Fibroblast of gingiva (primary cell): ENCODE data around the gene CIT.
"Not testable (repeated sequence)": the region's sequence is repeated elsewhere in the genome, so short reads cannot be mapped to it uniquely, and the experiment has no call there.

Experiments
- DNase-seq: peaks from one replicate; pipeline ENCODE4 v3.0.0-alpha.2; 2011; ENCODE audit warnings: low read depth

Gene CIT, protein sequence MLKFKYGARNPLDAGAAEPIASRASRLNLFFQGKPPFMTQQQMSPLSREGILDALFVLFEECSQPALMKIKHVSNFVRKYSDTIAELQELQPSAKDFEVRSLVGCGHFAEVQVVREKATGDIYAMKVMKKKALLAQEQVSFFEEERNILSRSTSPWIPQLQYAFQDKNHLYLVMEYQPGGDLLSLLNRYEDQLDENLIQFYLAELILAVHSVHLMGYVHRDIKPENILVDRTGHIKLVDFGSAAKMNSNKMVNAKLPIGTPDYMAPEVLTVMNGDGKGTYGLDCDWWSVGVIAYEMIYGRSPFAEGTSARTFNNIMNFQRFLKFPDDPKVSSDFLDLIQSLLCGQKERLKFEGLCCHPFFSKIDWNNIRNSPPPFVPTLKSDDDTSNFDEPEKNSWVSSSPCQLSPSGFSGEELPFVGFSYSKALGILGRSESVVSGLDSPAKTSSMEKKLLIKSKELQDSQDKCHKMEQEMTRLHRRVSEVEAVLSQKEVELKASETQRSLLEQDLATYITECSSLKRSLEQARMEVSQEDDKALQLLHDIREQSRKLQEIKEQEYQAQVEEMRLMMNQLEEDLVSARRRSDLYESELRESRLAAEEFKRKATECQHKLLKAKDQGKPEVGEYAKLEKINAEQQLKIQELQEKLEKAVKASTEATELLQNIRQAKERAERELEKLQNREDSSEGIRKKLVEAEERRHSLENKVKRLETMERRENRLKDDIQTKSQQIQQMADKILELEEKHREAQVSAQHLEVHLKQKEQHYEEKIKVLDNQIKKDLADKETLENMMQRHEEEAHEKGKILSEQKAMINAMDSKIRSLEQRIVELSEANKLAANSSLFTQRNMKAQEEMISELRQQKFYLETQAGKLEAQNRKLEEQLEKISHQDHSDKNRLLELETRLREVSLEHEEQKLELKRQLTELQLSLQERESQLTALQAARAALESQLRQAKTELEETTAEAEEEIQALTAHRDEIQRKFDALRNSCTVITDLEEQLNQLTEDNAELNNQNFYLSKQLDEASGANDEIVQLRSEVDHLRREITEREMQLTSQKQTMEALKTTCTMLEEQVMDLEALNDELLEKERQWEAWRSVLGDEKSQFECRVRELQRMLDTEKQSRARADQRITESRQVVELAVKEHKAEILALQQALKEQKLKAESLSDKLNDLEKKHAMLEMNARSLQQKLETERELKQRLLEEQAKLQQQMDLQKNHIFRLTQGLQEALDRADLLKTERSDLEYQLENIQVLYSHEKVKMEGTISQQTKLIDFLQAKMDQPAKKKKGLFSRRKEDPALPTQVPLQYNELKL (N-terminal part only)

DNA sequence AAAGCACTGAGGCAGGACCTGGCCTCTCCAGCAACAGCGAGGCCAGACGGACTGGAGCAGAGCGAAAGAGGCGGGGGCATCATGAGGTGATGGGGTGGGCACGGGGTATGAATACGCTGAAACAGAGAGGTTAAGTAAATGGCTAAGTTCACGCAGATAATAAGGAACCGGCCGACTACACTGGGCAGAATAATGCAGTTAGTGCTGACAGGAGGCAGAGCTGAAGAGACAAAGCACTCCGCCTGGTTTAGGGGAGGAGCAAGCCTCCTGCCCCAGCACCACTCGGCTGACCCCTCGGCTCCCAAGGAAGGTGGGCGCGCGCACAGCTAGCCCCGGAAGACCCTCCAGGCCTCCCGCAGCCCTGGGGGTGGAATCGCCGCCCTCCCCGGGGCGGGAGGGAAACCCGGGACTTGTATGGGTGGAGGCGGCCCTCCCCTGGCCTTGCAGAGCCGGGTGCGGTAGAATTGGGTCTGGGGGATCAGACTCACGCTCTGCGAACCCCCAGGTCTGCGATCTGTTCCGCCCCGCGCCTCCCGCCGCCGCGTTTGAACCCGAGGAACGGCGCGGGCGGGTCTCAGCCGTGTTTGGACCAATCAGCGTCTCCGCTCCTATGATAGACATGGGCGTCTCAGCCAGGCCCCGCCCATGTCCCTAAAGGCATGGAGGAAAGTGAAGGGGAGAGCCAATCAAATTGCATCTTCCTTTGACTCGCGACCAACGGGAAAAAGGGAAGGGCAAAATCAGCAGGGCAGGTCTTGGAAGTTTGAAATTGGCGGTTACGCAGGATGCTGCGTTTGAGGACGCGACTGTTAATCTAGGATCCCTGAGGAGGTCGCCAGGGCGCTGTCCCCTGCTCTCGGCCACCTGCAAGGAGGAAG, at the start of gene CIT:
TSS of gene CIT (minus strand) at position 560 of the 878 bp plus-strand sequence. CDS start 1,152 bp downstream, outside the sequence.
- peak; percentile 91 for DNase-seq

DNA sequence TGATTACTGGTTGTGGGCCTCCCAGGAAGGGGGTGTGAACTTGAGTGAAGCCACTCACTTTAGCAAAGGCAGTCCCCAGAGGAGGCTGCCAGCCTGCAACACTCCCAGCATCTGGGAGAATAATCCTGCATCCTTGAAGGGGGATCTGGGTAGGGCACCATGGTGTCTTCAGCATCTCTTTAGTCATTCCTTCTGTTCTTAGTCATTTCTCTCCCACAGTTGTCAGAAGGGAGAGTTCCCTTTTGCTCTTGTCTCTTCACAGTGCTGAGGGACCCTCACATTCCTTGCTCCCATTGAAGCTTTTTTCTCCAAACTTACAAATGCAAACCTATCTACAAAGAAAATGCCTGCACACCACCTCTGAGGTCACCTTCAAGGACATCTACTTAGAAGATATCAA, 48.1 kb upstream of the CIT start:
- no peak for DNase-seq

DNA sequence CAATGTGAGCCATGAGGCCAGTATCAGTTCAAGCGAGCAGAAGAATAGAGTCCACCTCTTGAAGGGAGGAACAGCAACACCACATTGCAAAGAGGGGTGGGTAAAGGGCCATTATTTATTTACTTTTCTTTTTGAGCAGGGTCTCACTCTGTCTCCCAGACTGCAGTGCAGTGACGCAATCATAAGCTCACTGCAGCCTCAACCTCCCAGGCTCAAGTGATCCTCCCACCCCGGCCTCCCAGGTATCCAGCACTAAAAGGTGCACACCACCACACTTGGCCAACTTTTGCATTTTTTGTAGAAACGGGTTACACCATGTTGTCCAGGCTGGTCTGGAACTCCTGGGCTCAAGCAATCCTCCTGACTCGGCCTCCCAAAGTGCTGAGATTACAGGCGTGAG, 42.9 kb upstream of the CIT start:
- DNase-seq, result no peak

DNA sequence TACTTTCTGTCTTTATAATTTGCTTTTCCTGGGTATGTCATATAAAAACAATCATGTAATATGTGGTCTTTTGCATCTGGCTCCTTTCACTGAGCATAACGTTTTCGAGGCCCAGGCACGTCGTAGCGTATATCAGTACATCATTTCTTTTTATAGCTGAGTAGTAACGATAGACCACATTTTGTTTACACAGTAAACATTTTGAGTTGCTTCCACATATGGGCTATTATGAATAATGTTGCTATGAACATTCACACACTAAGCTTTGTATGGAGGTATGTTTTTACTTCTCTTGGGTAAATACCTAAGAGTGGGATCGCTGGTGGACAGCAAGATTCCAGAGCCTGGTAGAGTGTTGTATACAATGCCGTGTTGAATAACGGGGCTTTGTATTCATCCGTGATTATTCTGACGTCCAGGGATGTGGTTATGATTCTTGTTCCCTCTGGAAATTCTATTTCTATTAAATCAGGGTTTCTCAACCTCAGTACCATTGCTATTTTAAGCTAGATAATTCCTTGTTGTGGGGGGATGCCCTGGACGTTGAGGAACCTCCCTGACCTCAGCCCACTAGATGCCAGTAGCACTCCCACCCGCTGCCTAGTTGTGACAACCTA, 38.9 kb upstream of the CIT start:
- DNase-seq, result no peak

DNA sequence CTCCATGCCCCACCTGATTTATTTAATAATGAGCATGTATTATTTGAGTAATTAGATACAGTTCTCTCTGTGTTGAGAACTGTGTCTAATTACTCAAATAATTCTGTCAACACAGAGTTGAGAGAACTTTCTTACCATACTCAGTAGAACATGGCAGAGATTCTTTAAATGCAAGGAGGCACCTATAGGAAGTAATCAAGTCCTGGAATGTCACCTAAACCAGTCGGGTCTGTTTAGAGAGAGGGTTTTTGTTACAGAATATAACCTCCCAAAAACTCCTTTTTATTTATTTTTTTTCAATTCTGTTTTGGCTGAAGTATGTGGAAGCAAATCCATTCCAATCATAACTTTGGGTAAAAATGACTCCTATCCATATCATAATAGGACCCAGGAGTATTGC, 37.5 kb upstream of the CIT start:
- no peak for DNase-seq

DNA sequence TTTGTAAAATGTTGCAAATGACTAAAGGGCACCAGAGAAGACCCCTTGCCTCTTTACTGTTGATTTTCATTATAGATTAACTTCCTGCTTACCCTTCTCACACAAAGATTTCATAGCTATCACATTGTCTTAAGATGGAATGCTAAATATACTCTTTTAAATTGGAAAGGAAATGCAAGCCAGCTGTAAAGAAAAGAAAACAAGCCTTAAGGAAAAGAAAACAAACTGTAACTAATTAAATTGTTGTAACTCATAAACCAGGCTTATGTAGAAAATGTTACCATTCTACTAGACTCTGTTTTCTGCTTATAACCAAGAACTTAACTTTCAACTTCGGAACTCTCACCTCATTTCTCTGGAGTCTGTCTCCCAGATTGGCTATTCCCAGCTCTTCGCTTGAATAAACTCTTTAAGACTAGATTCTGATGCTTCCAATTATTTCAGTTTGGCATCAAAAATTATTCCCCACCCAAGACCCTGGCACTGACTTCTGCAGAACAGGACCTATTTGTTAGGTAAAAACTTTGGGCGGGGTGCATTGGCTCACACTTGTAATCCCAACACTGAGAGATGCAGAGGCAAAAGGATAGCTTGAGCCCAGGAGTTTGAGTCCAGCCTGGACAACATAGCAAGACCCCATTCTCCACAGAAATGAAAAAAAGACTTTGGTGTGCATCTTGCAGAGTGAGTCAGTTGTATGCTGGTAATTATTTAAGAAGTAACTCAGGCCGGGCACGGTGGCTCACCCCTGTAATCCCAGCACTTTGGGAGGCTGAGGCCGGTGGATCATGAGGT, 36.6 kb upstream of the CIT start:
- DNase-seq, result peak; percentile 13

DNA sequence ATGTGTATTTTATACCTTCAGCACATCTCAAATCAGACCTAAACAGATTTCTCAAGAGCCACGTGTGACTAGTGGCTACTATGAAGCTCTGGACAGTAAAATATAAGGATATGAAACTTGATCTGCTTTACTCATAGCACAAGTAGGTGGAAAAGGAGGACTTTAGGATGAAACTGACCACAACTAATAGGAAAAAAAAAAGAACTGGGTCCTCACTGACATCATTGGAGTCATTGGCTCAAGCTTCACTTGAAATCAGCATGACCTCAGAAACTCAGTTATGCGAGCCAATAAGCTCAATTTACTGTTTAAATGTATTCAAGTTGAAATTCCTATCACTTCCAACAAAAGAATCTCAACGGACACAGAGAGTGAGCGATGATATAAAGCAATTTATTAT, 34.1 kb upstream of the CIT start:
- DNase-seq, result peak; percentile 57

DNA sequence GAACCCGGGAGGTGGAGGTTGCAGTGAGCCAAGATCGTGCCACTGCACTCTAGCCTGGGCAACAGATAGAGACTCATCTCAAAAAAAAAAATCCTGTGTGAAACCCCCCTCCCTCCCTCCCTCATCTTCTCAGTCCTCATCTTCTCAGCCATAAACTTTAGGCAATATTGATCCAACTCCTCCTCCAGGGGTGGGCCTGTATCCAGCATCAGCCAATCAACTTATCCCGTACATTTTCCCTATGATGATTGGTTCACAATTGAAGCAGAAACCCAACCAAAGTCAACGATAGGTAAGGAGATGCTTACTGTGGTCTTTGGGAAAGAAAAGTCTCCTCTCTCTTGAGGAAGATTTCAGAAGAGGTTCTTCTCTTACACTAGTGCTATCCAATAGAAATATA, 33.5 kb upstream of the CIT start:
- no peak for DNase-seq

DNA sequence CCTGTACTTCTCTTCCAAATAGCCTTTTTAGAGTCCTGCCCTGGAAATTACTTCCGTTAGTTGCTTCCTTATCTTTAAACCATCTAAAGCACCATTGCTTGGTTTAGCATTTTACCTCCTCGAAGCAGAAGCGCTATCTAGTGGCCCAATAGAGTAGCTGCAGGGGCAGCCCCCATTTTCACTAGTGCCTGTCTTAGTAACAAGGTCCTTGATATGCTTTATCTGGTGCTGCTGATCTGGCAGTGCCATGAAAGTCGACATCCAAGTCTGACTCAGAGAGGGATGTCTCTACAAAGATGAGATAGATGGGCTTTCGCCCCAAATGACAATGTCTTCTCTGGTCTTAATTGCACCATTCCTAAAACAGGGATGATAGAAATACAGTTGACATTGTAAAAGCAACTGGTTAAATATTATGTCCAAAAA, 25.0 kb upstream of the CIT start:
- peak; percentile 57 for DNase-seq

DNA sequence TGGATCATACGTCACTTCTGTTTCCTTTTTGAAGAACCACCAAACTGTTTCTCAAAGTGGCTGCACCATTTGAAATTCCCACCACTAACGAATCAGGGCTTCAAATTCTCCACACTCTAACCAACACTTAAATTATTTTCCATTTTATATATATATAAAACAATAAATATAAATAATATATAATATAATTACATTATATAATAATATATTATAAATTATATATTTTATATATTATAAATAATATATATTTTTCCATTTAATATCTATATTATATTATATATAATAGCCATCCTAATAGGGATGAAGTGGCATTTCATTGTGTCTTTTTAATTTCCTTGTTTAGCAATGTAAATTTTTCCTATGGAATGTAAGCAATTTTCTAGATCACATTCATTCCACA, 24.6 kb upstream of the CIT start:
- no peak for DNase-seq

DNA sequence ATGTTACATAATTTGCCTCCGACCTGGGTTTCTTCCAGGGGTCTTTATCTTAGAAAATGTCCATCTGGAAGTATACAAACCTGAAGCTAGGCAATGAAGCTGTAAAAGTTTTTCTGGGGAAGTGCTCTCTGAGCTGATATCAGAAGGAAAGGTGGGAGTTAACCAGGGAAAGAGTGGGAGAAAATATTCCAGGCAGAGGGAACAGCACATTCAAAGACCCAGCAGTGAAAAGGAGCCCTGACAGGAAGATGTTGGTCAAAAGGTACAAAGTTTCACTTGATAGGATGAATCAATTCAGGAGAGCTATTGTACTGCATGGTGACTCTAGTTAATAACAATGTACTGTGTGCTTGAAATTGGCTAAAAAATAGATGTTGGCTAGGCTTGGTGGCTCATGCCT, 17.8 kb upstream of the CIT start:
- no peak for DNase-seq

DNA sequence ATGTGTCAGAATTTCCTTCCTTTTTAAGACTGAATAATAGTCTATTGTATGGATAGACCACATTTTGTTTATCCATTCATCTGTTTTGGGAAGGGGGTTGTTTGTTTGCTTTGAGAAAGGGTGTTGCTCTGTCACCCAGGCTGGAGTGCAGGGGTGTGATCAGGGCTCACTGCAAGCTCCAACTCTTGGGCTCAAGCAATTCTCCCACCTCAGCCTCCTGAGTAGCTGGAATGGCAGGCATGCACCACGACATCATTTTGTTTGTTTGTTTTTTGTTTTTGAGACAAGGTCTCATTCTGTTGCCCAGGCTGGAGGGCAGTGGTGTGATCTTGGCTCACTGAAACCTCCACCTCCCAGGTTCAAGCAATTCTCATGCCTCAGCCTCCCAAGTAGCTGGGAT, 15.5 kb upstream of the CIT start:
- DNase-seq, result not testable (repeated sequence)

DNA sequence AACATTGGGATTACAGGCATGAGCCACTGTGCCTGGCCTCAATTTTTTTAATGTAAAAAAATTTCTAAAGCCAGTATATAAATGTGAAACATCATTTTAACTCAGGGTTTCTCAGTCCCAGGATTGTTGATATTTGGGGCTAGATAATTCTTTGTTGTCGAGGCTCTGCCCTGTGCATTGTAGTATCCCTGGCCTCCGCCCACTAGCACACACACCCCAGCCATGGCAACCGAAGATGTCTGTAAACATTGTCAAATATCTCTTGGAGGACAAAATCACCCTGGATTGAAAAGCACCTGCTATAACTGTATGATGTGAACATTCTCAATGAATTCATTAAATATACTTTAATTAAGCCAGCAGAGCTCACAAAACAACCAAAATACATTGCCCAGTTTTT, 8.4 kb upstream of the CIT start:
- no peak for DNase-seq

DNA sequence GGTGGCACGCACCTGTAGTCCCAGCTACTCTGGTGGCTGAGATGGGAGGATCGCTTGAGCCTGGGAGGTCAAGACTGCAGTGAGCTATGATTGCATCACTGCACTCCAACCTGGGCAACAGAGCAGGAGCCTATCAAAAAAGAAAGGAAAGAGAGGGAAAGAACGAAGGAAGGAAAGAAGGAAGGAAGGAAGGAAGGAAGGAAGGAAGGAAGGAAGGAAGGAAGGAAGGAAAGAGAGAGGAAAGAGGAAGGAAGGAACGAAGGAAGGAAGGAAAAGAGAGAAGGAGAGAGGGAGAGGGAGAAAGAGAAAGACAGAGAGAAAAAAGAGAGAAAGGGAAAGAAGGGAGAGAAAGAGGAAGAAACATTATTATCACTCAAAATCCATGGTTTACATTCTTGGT, 6.7 kb upstream of the CIT start:
- not testable (repeated sequence) for DNase-seq

DNA sequence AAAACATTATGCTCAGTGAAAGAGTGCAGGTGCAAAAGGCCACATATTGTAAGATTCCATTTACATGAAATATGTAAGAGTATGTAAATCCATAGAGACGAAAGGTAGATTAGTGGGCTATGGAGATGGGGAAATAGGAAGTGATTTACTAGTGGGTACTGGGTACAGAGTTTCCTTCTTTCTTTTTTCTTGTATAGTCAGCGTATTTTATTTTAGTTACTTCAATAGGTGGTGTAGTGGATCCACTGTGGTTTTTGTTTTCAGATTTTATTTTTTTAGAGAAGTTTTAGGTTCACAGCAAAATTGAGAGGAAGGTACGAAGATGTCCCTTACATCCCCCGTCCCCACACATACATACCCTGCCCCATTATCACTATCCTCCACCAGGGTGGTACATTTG, 6.1 kb upstream of the CIT start:
- DNase-seq, result no peak

DNA sequence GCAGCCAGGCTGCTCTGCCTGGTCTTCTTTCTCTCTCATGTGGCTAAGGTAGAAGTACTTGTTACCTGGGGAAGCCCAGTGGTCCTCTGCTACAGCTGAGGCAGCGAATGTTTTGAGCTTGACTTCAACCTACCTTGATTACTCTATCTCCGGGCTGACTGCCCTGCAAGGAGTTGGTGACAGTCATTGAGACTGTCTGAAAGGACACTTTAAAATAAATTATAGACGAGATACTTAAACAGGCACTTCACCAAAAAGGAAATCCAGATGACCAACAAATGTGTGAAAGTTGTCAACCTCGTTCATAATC, 474 bp upstream of the CIT start:
- DNase-seq, result no peak

DNA sequence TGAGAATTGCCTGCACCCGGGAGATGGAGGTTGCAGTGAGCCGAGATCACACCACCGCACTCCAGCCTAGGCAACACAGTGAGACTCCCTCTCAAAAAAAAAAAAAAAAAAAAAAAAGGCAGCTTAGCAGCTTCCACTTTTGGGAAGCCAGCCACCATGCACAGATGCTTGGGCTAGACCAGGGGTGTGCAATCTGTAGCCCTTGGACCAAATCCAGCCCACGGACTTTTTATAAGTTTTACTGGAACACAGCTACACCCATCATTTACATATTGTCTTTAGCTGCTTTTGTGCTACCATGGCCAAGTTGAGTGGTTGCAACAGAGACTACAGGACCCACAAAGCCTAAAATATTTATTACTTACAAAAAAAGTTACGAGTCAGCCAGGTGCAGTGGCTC, 6.7 kb downstream of the CIT start:
- peak; percentile 55 for DNase-seq

DNA sequence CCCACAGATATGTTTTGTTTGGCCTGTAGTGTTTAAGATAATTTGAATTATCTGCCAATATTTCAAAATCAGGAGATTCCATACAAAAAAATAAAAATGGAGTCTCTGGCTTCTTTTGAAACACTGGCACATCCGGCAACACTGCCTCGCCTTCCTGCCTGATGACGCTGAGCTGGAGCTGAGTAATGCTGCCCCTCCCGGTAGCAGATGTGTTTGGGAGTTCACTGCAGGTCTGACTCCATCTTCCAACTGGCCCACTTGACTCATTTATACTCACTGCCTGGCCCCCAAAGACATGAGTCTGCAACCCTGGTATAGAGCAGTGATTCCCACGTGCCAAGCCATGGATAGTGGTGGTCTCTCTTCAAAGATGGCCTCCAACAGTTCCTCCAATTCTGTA, 7.4 kb downstream of the CIT start:
- peak; percentile 92 for DNase-seq

DNA sequence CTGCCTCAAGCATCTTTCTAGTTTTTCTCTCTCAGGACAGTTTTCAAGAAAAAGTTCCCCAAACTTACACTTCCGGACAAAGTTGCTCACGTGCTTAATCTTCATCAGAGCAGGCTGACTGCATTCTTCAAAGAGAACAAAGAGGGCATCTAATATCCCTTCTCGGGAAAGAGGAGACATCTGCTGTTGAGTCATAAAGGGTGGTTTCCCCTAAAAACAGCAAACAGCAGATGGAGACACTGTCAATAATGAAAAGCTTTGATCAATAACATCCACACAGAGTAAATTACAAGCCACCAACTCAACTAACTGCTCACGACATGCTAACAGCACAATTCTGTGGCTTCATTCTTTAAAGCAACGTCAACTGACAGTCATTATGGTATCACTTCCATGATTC, 8.1 kb downstream of the CIT start:
- peak; percentile 46 for DNase-seq

DNA sequence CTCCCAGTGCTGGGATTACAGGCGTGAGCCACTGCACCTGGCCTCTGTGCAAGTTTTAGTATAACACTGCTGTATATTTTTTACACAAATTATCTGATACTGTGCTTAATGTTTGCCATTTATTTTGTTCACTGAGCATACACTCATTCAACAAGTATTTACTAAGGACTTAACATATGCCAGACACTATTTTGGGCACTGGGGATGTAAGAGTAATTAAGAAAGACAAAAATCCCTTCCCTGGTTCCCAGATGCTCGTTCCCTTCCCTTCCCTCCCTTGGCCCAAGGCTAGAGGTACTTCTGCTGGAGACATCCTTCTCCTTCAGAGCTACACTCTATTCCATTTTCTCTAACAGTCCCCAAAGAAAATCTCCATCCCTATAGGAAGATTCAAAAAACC, 12.5 kb downstream of the CIT start:
- no peak for DNase-seq
